AG10803 (cell line): ENCODE data around the gene INAFM2.
A peak's percentile ranks its signal among the peaks of the same experiment; 100 is the strongest.

Experiments
- DNase-seq: peaks from one replicate; pipeline ENCODE4 v3.0.0; 2010; ENCODE audit warnings: low read depth
- H3K4me3 ChIP-seq: 2 replicates; pipeline ENCODE4 v1.5.1; 2011; ENCODE audit warnings: mild to moderate bottlenecking, low read length, control low read depth
- TF ChIP-seq, protein P1 (sequence below): conservative IDR thresholded peaks from 2 replicates; pipeline ENCODE4 v1.5.1; 2011; ENCODE audit warnings: mild to moderate bottlenecking, low read length, control low read depth, inconsistent platforms

Gene INAFM2

GRCh38 chr15:40305281-40305680 lies 18.2 kb upstream of the INAFM2 start:
- TF ChIP-seq, protein P1, sequence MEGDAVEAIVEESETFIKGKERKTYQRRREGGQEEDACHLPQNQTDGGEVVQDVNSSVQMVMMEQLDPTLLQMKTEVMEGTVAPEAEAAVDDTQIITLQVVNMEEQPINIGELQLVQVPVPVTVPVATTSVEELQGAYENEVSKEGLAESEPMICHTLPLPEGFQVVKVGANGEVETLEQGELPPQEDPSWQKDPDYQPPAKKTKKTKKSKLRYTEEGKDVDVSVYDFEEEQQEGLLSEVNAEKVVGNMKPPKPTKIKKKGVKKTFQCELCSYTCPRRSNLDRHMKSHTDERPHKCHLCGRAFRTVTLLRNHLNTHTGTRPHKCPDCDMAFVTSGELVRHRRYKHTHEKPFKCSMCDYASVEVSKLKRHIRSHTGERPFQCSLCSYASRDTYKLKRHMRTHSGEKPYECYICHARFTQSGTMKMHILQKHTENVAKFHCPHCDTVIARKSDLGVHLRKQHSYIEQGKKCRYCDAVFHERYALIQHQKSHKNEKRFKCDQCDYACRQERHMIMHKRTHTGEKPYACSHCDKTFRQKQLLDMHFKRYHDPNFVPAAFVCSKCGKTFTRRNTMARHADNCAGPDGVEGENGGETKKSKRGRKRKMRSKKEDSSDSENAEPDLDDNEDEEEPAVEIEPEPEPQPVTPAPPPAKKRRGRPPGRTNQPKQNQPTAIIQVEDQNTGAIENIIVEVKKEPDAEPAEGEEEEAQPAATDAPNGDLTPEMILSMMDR: no peak
- no peak overlapping the region for H3K4me3 ChIP-seq
- no peak for DNase-seq

GRCh38 chr15:40306371-40306770 lies 17.1 kb upstream of the INAFM2 start:
- TF ChIP-seq, protein P1: no peak
- no peak overlapping the region for H3K4me3 ChIP-seq
- no peak for DNase-seq

- no peak overlapping the region for H3K4me3 ChIP-seq
- DNase-seq: no peak
- TF ChIP-seq, protein P1: no peak
Observed at GRCh38 chr15:40306908-40307307, 16.6 kb upstream of the INAFM2 start.

GRCh38 chr15:40307421-40308211 lies 15.9 kb upstream of the INAFM2 start, which contains the start of gene PLCB2:
PLCB2 (minus strand) TSS chr15:40307935; CDS start chr15:40307672, 263 bp downstream.
- TF ChIP-seq, protein P1: peak; percentile 13
- no peak for DNase-seq
- no peak within 1 kb of the TSS for H3K4me3 ChIP-seq

GRCh38 chr15:40309344-40309862 lies 14.1 kb upstream of the INAFM2 start:
- DNase-seq: no peak
- TF ChIP-seq, protein P1: no peak
- no peak overlapping the region for H3K4me3 ChIP-seq

- DNase-seq: no peak
- H3K4me3 ChIP-seq: no peak overlapping the region
- TF ChIP-seq, protein P1: peak; percentile 60
Observed at GRCh38 chr15:40310001-40310959, 13.2 kb upstream of the INAFM2 start.
